Vein endothelial cell (primary cell): ENCODE measurements around the gene OCIAD2. TPM values are rescaled to one million over a fixed set of nuclear protein-coding genes. Genes with fewer than 3 reads are reported as not detected.

Experiments used
- small RNA-seq: library from RNA; depleted of rRNA; stranded (forward); fragments of <200 nt; gene quantifications from one replicate; pipeline ENCODE3, GENCODE V24; 2012
- total RNA-seq: library from RNA; depleted of rRNA; stranded (reverse); fragments of >200 nt; gene quantifications from 2 replicates; pipeline ENCODE4 v1.2.3, GENCODE V29; 2012

The OCIAD2 gene
- total RNA-seq: 63.7 and 83.3 TPM in 2 replicates

GRCh38 chr4:48906206-48907173, at the start of gene OCIAD2:
Gene OCIAD2, minus strand, starts transcription at chr4:48906774. Its CDS starts 2,225 bp downstream, at chr4:48904549.

Small RNA genes within 50 kb of the gene (small RNA-seq; reads per million reads assigned to genes)
- gene AC020593.1 (not detected), gene RNU6-158P (not detected)

Other genes starting within 250 kb of the OCIAD2 start
- 102 and 123 TPM in 2 replicates for gene FRYL, start 126.5 kb downstream of the OCIAD2 start, total RNA-seq
- gene OCIAD1, start 75.7 kb downstream of the OCIAD2 start, total RNA-seq: 78.4 and 86.9 TPM in 2 replicates
- not detected in 2 replicates for gene CWH43, start 79.5 kb upstream of the OCIAD2 start, total RNA-seq